CD4-positive, alpha-beta T cell (primary cell): ENCODE results near the gene SLC25A26. TPM values are rescaled to one million over a fixed set of nuclear protein-coding genes. Genes with fewer than 3 reads are reported as not detected.
A peak's percentile ranks its signal among the peaks of the same experiment; 100 is the strongest.

Experiments used
- ATAC-seq: fragments of 200-7000 bp; cut with Tn5 transposase; one replicate; pipeline ENCODE4 v1.10.0; 2022; ENCODE audit warnings: mild to moderate bottlenecking; ENCODE audit not compliant: poor library complexity
- CTCF ChIA-PET: fragments of 350-600 bp; sonication (Branson Sonifier 250); formaldehyde crosslinking; loops from one replicate; lab custom pipeline; 2021; ENCODE audit warnings: antibody characterized with exemption, inconsistent platforms; lab: Charles Lee
- POLR2A ChIA-PET: fragments of 350-600 bp; sonication (Branson Sonifier 250); formaldehyde crosslinking; loops from one replicate; lab custom pipeline; 2021; ENCODE audit warnings: antibody characterized with exemption, inconsistent platforms; lab: Charles Lee
- DNase-seq, 14 experiments: peaks; one replicate each; pipeline ENCODE4 v3.0.0-alpha.2; 2013 to 2020; ENCODE audit warnings: mixed read lengths in 2 of 14
- H3K27ac ChIP-seq, 2 donors: one replicate each; pipeline versions ENCODE4 v1.5.1 to v1.7.0; 2013; ENCODE audit warnings: low read length in 2 of 2, low read depth in 1 of 2, mild to moderate bottlenecking in 1 of 2
- H3K27me3 ChIP-seq, 2 experiments: 1 replicate in 1 of 2; 2 replicates in 1 of 2; pipeline versions ENCODE4 v1.6.1 to v1.7.0; 2013; ENCODE audit warnings: low read length in 2 of 2, control low read depth in 1 of 2, mild to moderate bottlenecking in 1 of 2, moderate library complexity in 1 of 2; ENCODE audit not compliant: insufficient read depth in 2 of 2, control insufficient read depth in 1 of 2
- H3K36me3 ChIP-seq: one replicate; pipeline ENCODE4 v1.6.1; 2013; ENCODE audit warnings: low read length, control low read depth; ENCODE audit not compliant: insufficient read depth
- H3K4me1 ChIP-seq: one replicate; pipeline ENCODE4 v1.6.1; 2013; ENCODE audit warnings: low read length, control low read depth; ENCODE audit not compliant: insufficient read depth
- H3K4me3 ChIP-seq: one replicate; pipeline ENCODE4 v1.5.1; 2013; ENCODE audit warnings: mild to moderate bottlenecking, low read length, moderate library complexity
- H3K9me3 ChIP-seq, 2 experiments: 1 replicate in 1 of 2; 2 replicates in 1 of 2; pipeline versions ENCODE4 v1.6.1 to v1.7.0; 2013; ENCODE audit warnings: low read length in 2 of 2, mild to moderate bottlenecking in 2 of 2, control low read depth in 1 of 2, moderate library complexity in 1 of 2; ENCODE audit not compliant: control insufficient read depth in 1 of 2, insufficient read depth in 1 of 2
- H3K27ac Mint-ChIP-seq: one replicate; pipeline ENCODE4 v1.8.0; 2020; ENCODE audit warnings: mixed read lengths
- H3K27me3 Mint-ChIP-seq: one replicate; pipeline ENCODE4 v1.8.0; 2021; ENCODE audit warnings: mixed read lengths
- H3K36me3 Mint-ChIP-seq: one replicate; pipeline ENCODE4 v1.8.0; 2021; ENCODE audit warnings: low read depth, mixed read lengths
- H3K4me1 Mint-ChIP-seq: one replicate; pipeline ENCODE4 v1.8.0; 2021; ENCODE audit warnings: low read depth, mixed read lengths
- H3K4me3 Mint-ChIP-seq: one replicate; pipeline ENCODE4 v1.8.0; 2020; ENCODE audit warnings: mild to moderate bottlenecking, mixed read lengths
- H3K9me3 Mint-ChIP-seq: one replicate; pipeline ENCODE4 v1.8.0; 2020; ENCODE audit warnings: mixed read lengths
- intact Hi-C, 2 experiments: fragments of 100-400 bp; cut with DNase I in 1 of 2; cut with micrococcal nuclease in 1 of 2; formaldehyde crosslinking; loops; one replicate each; pipeline versions ENCODE4 v1.15.1 to v1.9.0; 2023 to 2025; cut with DNase I, micrococcal nuclease
- total RNA-seq, 174 experiments: library from RNA in 2 of 174; stranded (reverse) in 2 of 174; gene quantifications; one replicate each; pipeline ENCODE4 v1.2.3 and lab custom pipeline; 2021 to 2026
- TF ChIP-seq, protein P1 (sequence below): fragments of 200-600 bp; IDR thresholded peaks from one replicate; pipeline ENCODE4 v1.8.0; 2022; ENCODE audit warnings: antibody characterized with exemption, mild to moderate bottlenecking

The SLC25A26 gene
- total RNA-seq, 2 experiments from 2014 or later: 26.9 to 30.2 TPM

DNA sequence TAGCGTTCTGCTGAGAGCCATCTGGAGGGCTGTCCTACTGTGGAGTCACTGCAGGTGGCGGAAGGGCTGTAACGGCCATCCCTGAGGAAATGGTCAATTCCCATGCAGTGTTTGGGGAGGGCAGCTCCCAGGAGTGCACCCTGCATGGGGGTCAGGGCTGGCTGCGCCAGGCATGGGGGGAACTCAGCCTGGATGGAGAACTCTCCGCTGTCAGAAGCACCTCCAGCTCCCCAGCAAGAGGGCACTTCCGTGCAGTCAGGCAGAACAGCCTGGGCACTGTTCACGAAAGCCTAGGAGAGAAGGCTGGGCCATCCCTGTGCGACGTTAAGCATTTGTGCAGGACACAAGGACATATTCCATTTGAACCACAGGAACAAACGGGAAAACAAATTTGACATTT, 174.8 kb downstream of the SLC25A26 start:
- intact Hi-C loops: no loop called here

DNA sequence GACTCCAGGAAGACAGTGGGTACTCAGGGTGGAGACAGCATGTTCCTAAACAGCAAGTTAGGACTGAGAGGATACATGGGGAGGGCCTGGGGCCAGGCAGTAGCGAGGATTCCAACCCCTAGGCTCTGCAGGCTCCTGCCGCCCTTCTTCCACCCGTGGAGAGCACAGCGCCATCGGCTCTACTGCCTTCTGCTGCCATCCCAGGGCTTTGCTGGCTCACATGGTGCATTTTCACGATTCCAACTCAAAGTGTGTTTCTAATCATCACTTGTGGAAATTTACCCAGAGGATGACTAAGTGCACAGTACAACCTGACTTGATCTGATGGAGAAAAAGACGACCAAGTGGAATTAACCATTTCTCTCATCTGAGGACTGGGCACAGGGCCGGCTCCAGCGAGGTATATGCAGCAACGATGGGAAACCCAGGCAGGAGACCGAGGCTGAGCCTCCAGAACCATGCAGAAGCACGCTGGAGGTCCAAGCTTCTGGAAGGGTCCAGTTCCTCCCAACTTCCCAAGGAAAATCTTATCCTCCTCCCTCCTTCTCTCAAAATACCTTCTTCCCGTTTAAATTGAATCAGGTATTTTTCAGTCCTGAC, 175.5 kb downstream of the SLC25A26 start:
- Mint-ChIP-seq H3K4me3 (no peak overlapping the region), H3K36me3 (peaks cover 75% of the 10 kb centered on the region), H3K27ac (no peak overlapping the region), H3K27me3 (no peaks in the 10 kb centered on the region), H3K9me3 (no peaks in the 10 kb centered on the region), H3K4me1 (peaks cover 40% of the 10 kb centered on the region)
- ChIA-PET POLR2A (interaction anchor here (0.7 kb wide), 1 partner anchor 19 kb away, joined by 4 read pairs; no protein-coding TSS in a partner anchor), CTCF (no interaction called here)
- no peak overlapping the region for H3K4me3 ChIP-seq
- no peaks in the 10 kb centered on the region for H3K9me3 ChIP-seq
- H3K27me3 ChIP-seq: no peaks in the 10 kb centered on the region
- H3K4me1 ChIP-seq: peaks cover 31% of the 10 kb centered on the region
- intact Hi-C loops: no loop called here
- DNase-seq: peak in 1 of 14 experiments; percentile 25
- H3K27ac ChIP-seq: no peak overlapping the region
- TF ChIP-seq, protein P1, sequence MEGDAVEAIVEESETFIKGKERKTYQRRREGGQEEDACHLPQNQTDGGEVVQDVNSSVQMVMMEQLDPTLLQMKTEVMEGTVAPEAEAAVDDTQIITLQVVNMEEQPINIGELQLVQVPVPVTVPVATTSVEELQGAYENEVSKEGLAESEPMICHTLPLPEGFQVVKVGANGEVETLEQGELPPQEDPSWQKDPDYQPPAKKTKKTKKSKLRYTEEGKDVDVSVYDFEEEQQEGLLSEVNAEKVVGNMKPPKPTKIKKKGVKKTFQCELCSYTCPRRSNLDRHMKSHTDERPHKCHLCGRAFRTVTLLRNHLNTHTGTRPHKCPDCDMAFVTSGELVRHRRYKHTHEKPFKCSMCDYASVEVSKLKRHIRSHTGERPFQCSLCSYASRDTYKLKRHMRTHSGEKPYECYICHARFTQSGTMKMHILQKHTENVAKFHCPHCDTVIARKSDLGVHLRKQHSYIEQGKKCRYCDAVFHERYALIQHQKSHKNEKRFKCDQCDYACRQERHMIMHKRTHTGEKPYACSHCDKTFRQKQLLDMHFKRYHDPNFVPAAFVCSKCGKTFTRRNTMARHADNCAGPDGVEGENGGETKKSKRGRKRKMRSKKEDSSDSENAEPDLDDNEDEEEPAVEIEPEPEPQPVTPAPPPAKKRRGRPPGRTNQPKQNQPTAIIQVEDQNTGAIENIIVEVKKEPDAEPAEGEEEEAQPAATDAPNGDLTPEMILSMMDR: no peak
- peaks cover 52% of the 10 kb centered on the region for H3K36me3 ChIP-seq
- ATAC-seq: no peak

More for the DNA sequence above, 174.8 kb downstream of the SLC25A26 start:
- Histone ChIP-seq H3K4me3 (no peak overlapping the region), H3K27me3 (no peaks in the 10 kb centered on the region), H3K9me3 (no peaks in the 10 kb centered on the region), H3K36me3 (peaks cover 49% of the 10 kb centered on the region), H3K4me1 (peaks cover 31% of the 10 kb centered on the region), H3K27ac (no peak overlapping the region)
- CTCF ChIA-PET: interaction anchor here (2.9 kb wide), 1 partner anchor 17 kb away, joined by 11 read pairs; no protein-coding TSS in a partner anchor
- H3K27me3 Mint-ChIP-seq: no peaks in the 10 kb centered on the region
- no peaks in the 10 kb centered on the region for H3K9me3 Mint-ChIP-seq
- peaks cover 46% of the 10 kb centered on the region for H3K4me1 Mint-ChIP-seq
- no peak overlapping the region for H3K27ac Mint-ChIP-seq
- ATAC-seq (no peak), DNase-seq (peak in 1 of 14 experiments; percentile 20)
- no peak overlapping the region for H3K4me3 Mint-ChIP-seq
- POLR2A ChIA-PET: no interaction called here
- H3K36me3 Mint-ChIP-seq: peaks cover 78% of the 10 kb centered on the region
- TF ChIP-seq, protein P1: no peak

DNA sequence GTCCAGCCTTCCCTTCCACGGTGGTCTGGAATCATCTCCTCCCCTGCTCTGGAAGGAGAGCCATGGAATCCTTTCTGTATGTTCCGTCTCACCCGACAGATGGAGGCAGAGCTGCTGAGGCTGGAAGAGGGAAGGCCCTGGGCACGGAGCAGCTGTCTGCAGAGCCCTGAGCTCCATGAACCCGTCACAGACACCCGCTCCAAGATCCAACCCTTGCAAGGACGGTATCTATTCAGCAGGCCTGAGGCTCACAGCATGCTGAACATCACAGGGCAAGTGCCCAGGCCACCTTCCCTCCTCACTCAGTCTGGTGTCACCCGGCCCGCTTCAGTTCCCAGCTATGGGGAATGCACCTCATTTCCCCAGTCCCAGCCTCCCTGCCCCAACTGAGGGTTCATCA, 176.1 kb downstream of the SLC25A26 start:
- Histone ChIP-seq H3K4me3 (no peak overlapping the region), H3K36me3 (peaks cover 53% of the 10 kb centered on the region), H3K27me3 (no peaks in the 10 kb centered on the region), H3K27ac (no peak overlapping the region), H3K4me1 (peaks cover 31% of the 10 kb centered on the region), H3K9me3 (no peaks in the 10 kb centered on the region)
- ATAC-seq: no peak
- Mint-ChIP-seq H3K27me3 (no peaks in the 10 kb centered on the region), H3K27ac (peak overlapping the region; percentile 34), H3K4me3 (no peak overlapping the region), H3K9me3 (no peaks in the 10 kb centered on the region), H3K4me1 (peaks cover 34% of the 10 kb centered on the region), H3K36me3 (peaks cover 74% of the 10 kb centered on the region)
- DNase-seq: peak in 1 of 14 experiments; percentile 27
- intact Hi-C loops: no loop called here
- TF ChIP-seq, protein P1: no peak
- CTCF ChIA-PET: no interaction called here
- POLR2A ChIA-PET: interaction anchor here (0.7 kb wide), 1 partner anchor 19 kb away, joined by 4 read pairs; no protein-coding TSS in a partner anchor
